CD4-positive, alpha-beta T cell treated with Interleukin-21 for 1 hour (primary cell): Measurements from ENCODE around the gene REN.

Source experiments
- DNase-seq: peaks from one replicate; pipeline ENCODE4 v3.0.0-alpha.2; 2020

The REN gene

DNA sequence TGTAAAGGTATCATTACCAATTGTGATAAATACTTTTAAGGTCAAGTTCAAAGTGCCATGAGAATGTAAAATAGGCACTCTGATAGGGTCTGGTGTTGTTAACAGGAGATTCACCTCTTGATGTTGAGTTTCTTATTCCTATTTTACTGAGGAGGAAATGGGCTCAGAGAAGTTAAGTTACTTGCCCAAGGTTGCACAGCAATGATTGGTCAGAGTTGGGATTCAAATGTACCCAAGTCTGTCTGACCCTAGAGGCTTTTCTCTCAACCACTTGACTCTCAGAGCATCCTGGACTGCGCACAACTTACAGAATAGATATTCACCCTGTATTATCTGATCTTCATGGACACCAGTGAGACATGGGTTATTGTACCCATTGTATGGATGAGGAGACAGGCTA, 59.3 kb downstream of the REN start:
- no peak for DNase-seq

DNA sequence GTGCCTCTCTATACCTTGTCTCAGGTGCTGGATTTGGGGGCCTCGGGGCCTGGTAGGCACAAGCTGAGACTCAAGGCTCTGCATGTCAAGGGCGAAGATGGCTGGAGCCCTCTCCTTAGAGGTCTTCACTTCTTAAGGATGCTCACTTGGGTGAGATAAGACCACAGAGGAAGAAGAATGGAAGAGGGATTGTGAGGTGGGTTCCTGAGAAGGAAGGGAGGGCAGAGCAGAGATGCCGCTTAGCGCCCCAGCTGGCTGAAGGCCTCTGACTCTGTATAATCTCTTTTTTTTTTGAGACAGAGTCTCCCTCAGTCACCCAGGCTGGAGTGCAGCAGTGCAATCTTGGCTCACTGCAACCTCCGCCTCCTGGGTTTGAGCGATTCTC, 61.0 kb downstream of the REN start:
- no peak for DNase-seq
